H1 (cell line): ENCODE data around the gene STARD9. TPM values are rescaled to one million over a fixed set of nuclear protein-coding genes. Genes with fewer than 3 reads are reported as not detected.

Source experiments
- CHD7 ChIP-seq: fragments of 300-600 bp; sonication (generic); IDR thresholded peaks from 2 replicates; pipeline ENCODE4 v1.7.1; 2012; ENCODE audit warnings: low read length, moderate library complexity, mild to moderate bottlenecking, inconsistent platforms; ENCODE audit not compliant: insufficient replicate concordance
- CTCF ChIP-seq, 3 experiments: IDR thresholded peaks; 1 replicate in 2 of 3; 2 replicates in 1 of 3; pipeline versions ENCODE4 v1.5.1 to v1.6.1; 2011; ENCODE audit warnings: low read length in 3 of 3, mild to moderate bottlenecking in 3 of 3, inconsistent platforms in 2 of 3, low read depth in 1 of 3, moderate library complexity in 1 of 3; ENCODE audit not compliant: insufficient read depth in 1 of 3; ENCODE audit errors: control extremely low read depth in 1 of 3
- E2F6 ChIP-seq: IDR thresholded peaks from 2 replicates; pipeline ENCODE4 v1.6.1; 2012; ENCODE audit warnings: inconsistent platforms
- YY1 ChIP-seq: IDR thresholded peaks from 2 replicates; pipeline ENCODE4 v1.6.1; 2011; ENCODE audit warnings: low read depth, mild to moderate bottlenecking, low read length
- polyA plus RNA-seq, 7 experiments: library from polyadenylated mRNA; depleted of rRNA in 3 of 7; stranded (reverse) in 5 of 7; unstranded in 2 of 7; fragments of >200 nt in 5 of 7; fragments of 200-250 nt in 2 of 7; gene quantifications; 1 replicate in 5 of 7; 2 replicates in 1 of 7; 4 replicates in 1 of 7; pipeline versions ENCODE4 v1.2.1 to v1.2.3, GENCODE V29; 2011 to 2013; ENCODE audit warnings: missing spikeins in 2 of 7, mixed read lengths in 2 of 7
- total RNA-seq: library from RNA; stranded (reverse); fragmentation: NEBNext Ultra II Directional; extraction: Animal tissue kit (Norgen Biotek cat#: 25700); gene quantifications from 2 replicates; pipeline ENCODE4 v1.2.1, GENCODE V29; 2021

STARD9 gene
- total and polyA plus RNA-seq, 2 of the 8 experiments (the other 6 are each of a cell fraction or from before 2014, with no cell fraction given) = 2.8 to 7.0 TPM

GRCh38 chr15:42619656-42620371, 44.4 kb downstream of the STARD9 start (continued):
- TF ChIP-seq CHD7 = peak; percentile 91
- 0 out of 2 replicates have a peak, but pooled peaks have one; percentile 5 for TF ChIP-seq YY1
- peak in 1 of 3 experiments; percentile 14; a peak in 1 of 4 replicates for TF ChIP-seq CTCF (IDR thresholded peaks at IDR 0.05; ENCODE audit: control extremely low read depth in 1 of 3, insufficient read depth in 1 of 3, low read depth in 1 of 3, low read length in 3 of 3)
- no peak for TF ChIP-seq E2F6
